ENCODE results near the gene SERPINB6. TPM values are rescaled to one million over a fixed set of nuclear protein-coding genes. Genes with fewer than 3 reads are reported as not detected.

Gene SERPINB6
- total RNA-seq, 1 donor from 2014 or later, result 56.1 TPM

GRCh38 chr6:2984738-2985406 is 13.5 kb upstream of the SERPINB6 start:
- no peak for TF ChIP-seq CTCF (IDR thresholded peaks at IDR 0.05)
- ChIA-PET POLR2A (interaction anchor here (2.3 kb wide), 1 partner anchor 143 kb away, joined by 7 read pairs; the partner anchor contains the start of gene SERPINB1), CTCF (interaction anchor here (0.9 to 1.7 kb wide), 5 partner anchors 10 to 193 kb away, joined by 3 to 4 read pairs (median 4); no protein-coding TSS in a partner anchor)
- DNase-seq (no peak), ATAC-seq (ENCODE audit: low read depth) (no peak)
- Mint-ChIP-seq H3K9me3 (no peaks in the 10 kb centered on the region), H3K4me3 (no peak overlapping the region), H3K27ac (no peak overlapping the region), H3K27me3 (peaks cover 11% of the 10 kb centered on the region), H3K4me1 (peaks cover 12% of the 10 kb centered on the region), H3K36me3 (ENCODE audit: low read depth) (peaks cover 10% of the 10 kb centered on the region)
- intact Hi-C loops (cut with micrococcal nuclease), result no loop called here

- intact Hi-C loops (cut with micrococcal nuclease), result no loop called here
- POLR2A ChIA-PET, result no interaction called here
- CTCF ChIA-PET, result interaction anchor here (1.3 kb wide), 1 partner anchor 30 kb away, joined by 4 read pairs; no protein-coding TSS in a partner anchor
Measured at GRCh38 chr6:2982426-2983117, 11.2 kb upstream of the SERPINB6 start.

GRCh38 chr6:2980465-2980855 is 9.1 kb upstream of the SERPINB6 start:
- CTCF ChIA-PET, result interaction anchor here (1.1 kb wide), 1 partner anchor 134 kb away, joined by 3 read pairs; no protein-coding TSS in a partner anchor
- intact Hi-C loops (cut with micrococcal nuclease), result no loop called here
- no peak for TF ChIP-seq CTCF (IDR thresholded peaks at IDR 0.05)
- H3K27me3 Mint-ChIP-seq, result peaks cover 20% of the 10 kb centered on the region
- ATAC-seq (ENCODE audit: low read depth), result no peak
- no peak overlapping the region for H3K27ac Mint-ChIP-seq
- POLR2A ChIA-PET, result interaction anchor here (0.7 kb wide), 1 partner anchor 9 kb away, joined by 3 read pairs; the partner anchor contains the start of gene SERPINB6
- no peaks in the 10 kb centered on the region for H3K36me3 Mint-ChIP-seq (ENCODE audit: low read depth)
- no peak for DNase-seq
- no peaks in the 10 kb centered on the region for H3K4me1 Mint-ChIP-seq
- H3K4me3 Mint-ChIP-seq, result no peak overlapping the region
- no peaks in the 10 kb centered on the region for H3K9me3 Mint-ChIP-seq

More at GRCh38 chr6:2982426-2983117, 11.2 kb upstream of the SERPINB6 start:
- H3K27me3 Mint-ChIP-seq, result peaks cover 14% of the 10 kb centered on the region
- H3K4me3 Mint-ChIP-seq, result no peak overlapping the region
- DNase-seq (no peak), ATAC-seq (ENCODE audit: low read depth) (no peak)
- H3K36me3 Mint-ChIP-seq (ENCODE audit: low read depth), result no peaks in the 10 kb centered on the region
- H3K4me1 Mint-ChIP-seq, result peaks cover 2% of the 10 kb centered on the region
- no peak overlapping the region for H3K27ac Mint-ChIP-seq
- H3K9me3 Mint-ChIP-seq, result no peaks in the 10 kb centered on the region
- no peak for TF ChIP-seq CTCF (IDR thresholded peaks at IDR 0.05)

- Mint-ChIP-seq H3K4me1 (no peaks in the 10 kb centered on the region), H3K27ac (no peak overlapping the region), H3K4me3 (no peak overlapping the region), H3K9me3 (no peaks in the 10 kb centered on the region), H3K27me3 (peaks cover 20% of the 10 kb centered on the region), H3K36me3 (ENCODE audit: low read depth) (no peaks in the 10 kb centered on the region)
- POLR2A ChIA-PET, result interaction anchor here (0.7 kb wide), 2 partner anchors 9 kb away, joined by 3 to 15 read pairs; partner anchors contain the start of gene SERPINB6
- no peak for DNase-seq
- ATAC-seq (ENCODE audit: low read depth), result no peak
- intact Hi-C loops (cut with micrococcal nuclease), result no loop called here
- TF ChIP-seq CTCF (IDR thresholded peaks at IDR 0.05), result no peak
- CTCF ChIA-PET, result interaction anchor here (0.7 kb wide), 1 partner anchor 1044 kb away, joined by 3 read pairs; no protein-coding TSS in a partner anchor
Measured at GRCh38 chr6:2979819-2980464, 8.6 kb upstream of the SERPINB6 start.
